IMR-90 (cell line): ENCODE data around the gene SARS1. TPM values are rescaled to one million over a fixed set of nuclear protein-coding genes. Genes with fewer than 3 reads are reported as not detected.

Source experiments
- ATAC-seq: fragments of 200-7000 bp; cut with Tn5 transposase; 2 replicates; pipeline ENCODE4 v1.9.1; 2020; ENCODE audit warnings: low read depth, mild to moderate bottlenecking, moderate library complexity
- BruUV-seq: library from RNA; stranded (reverse); fragments of 400-500 nt; replicated peaks from 2 replicates; lab custom pipeline; 2021; lab: Mats Ljungman, UMichigan
- CTCF ChIA-PET: fragments of 300-600 bp; formaldehyde crosslinking; extraction: SDS; loops from one replicate; lab custom pipeline; 2021; ENCODE audit warnings: antibody characterized with exemption; lab: Yijun Ruan, JAX
- POLR2A ChIA-PET: fragments of 300-600 bp; sonication (Branson Sonifier 250); formaldehyde crosslinking; loops from one replicate; lab custom pipeline; 2022; ENCODE audit warnings: antibody characterized with exemption; ENCODE audit not compliant: unreplicated experiment; lab: Charles Lee
- DNase-seq: peaks from one replicate; pipeline ENCODE4 v3.0.0; 2013
- H2AFZ ChIP-seq: replicated peaks from 2 replicates; pipeline ENCODE3; 2013; ENCODE audit warnings: low read length, mild to moderate bottlenecking; ENCODE audit not compliant: poor library complexity
- H2AK5ac ChIP-seq: 2 replicates; pipeline ENCODE4 v1.6.1; 2013; ENCODE audit warnings: low read depth, low read length, inconsistent platforms
- H2AK9ac ChIP-seq: replicated peaks from 2 replicates; pipeline ENCODE3; 2013; ENCODE audit warnings: mild to moderate bottlenecking, low read depth, low read length, moderate library complexity; ENCODE audit not compliant: poor library complexity
- H2BK120ac ChIP-seq: 2 replicates; pipeline ENCODE4 v1.6.1; 2013; ENCODE audit warnings: low read depth, low read length, inconsistent platforms
- H2BK15ac ChIP-seq: 3 replicates; pipeline ENCODE4 v1.6.1; 2013; ENCODE audit warnings: low read depth, low read length, inconsistent platforms
- H2BK20ac ChIP-seq: 2 replicates; pipeline ENCODE4 v1.6.1; 2013; ENCODE audit warnings: low read depth, mild to moderate bottlenecking, inconsistent platforms, low read length, moderate library complexity
- H2BK5ac ChIP-seq: 2 replicates; pipeline ENCODE4 v1.6.1; 2013; ENCODE audit warnings: mild to moderate bottlenecking, low read depth, low read length, inconsistent platforms; ENCODE audit not compliant: poor library complexity, severe bottlenecking
- H3K14ac ChIP-seq: replicated peaks from 2 replicates; pipeline ENCODE4 v1.6.1; 2013; ENCODE audit warnings: low read depth, low read length, inconsistent platforms
- H3K18ac ChIP-seq: 2 replicates; pipeline ENCODE4 v1.6.1; 2013; ENCODE audit warnings: low read depth, low read length, control low read depth
- H3K23ac ChIP-seq: 2 replicates; pipeline ENCODE4 v1.6.1; 2013; ENCODE audit warnings: low read depth, low read length, inconsistent platforms
- H3K27ac ChIP-seq: 2 replicates; pipeline ENCODE4 v1.5.1; 2013; ENCODE audit warnings: mild to moderate bottlenecking, control low read depth, low read length; ENCODE audit not compliant: insufficient read depth
- H3K27me3 ChIP-seq: 2 replicates; pipeline ENCODE4 v1.6.1; 2013; ENCODE audit warnings: low read length; ENCODE audit not compliant: control insufficient read depth, insufficient read depth
- H3K36me3 ChIP-seq: 2 replicates; pipeline ENCODE4 v1.6.1; 2013; ENCODE audit warnings: low read length, mixed read lengths; ENCODE audit not compliant: control insufficient read depth, insufficient read depth
- H3K4ac ChIP-seq: 2 replicates; pipeline ENCODE4 v1.6.1; 2013; ENCODE audit warnings: low read depth, low read length, inconsistent platforms
- H3K4me1 ChIP-seq: 2 replicates; pipeline ENCODE4 v1.6.1; 2013; ENCODE audit warnings: low read length, mixed read lengths; ENCODE audit not compliant: control insufficient read depth, insufficient read depth
- H3K4me2 ChIP-seq: 2 replicates; pipeline ENCODE4 v1.6.1; 2013; ENCODE audit warnings: low read depth, mild to moderate bottlenecking, control low read depth, low read length, moderate library complexity
- H3K4me3 ChIP-seq: 2 replicates; pipeline ENCODE4 v1.5.1; 2013; ENCODE audit warnings: low read depth, mild to moderate bottlenecking, control low read depth, low read length, moderate library complexity; ENCODE audit not compliant: insufficient read depth
- H3K56ac ChIP-seq: 2 replicates; pipeline ENCODE4 v1.6.1; 2013; ENCODE audit warnings: low read length, inconsistent platforms; ENCODE audit not compliant: insufficient read depth; ENCODE audit errors: extremely low read depth
- H3K79me1 ChIP-seq, 2 experiments: 2 replicates each; pipeline ENCODE4 v1.6.1; 2013; ENCODE audit warnings: low read length in 2 of 2, inconsistent platforms in 1 of 2, low read depth in 1 of 2
- H3K9ac ChIP-seq: 2 replicates; pipeline ENCODE4 v1.6.1; 2013; ENCODE audit warnings: low read depth, low read length, control low read depth
- H3K9me1 ChIP-seq: 2 replicates; pipeline ENCODE4 v1.6.1; 2013; ENCODE audit warnings: low read length, inconsistent platforms; ENCODE audit not compliant: insufficient read depth
- H3K9me3 ChIP-seq: 2 replicates; pipeline ENCODE4 v1.6.1; 2013; ENCODE audit warnings: low read length; ENCODE audit not compliant: control insufficient read depth, insufficient read depth
- H4K20me1 ChIP-seq: 2 replicates; pipeline ENCODE4 v1.6.1; 2013; ENCODE audit warnings: low read length, inconsistent platforms; ENCODE audit not compliant: insufficient read depth
- H4K5ac ChIP-seq: 2 replicates; pipeline ENCODE4 v1.6.1; 2013; ENCODE audit warnings: mild to moderate bottlenecking, low read depth, low read length, control low read depth
- H4K8ac ChIP-seq, 2 experiments: 2 replicates each; pipeline ENCODE4 v1.6.1; 2013; ENCODE audit warnings: low read depth in 2 of 2, low read length in 2 of 2, control low read depth in 1 of 2, inconsistent platforms in 1 of 2
- H4K91ac ChIP-seq: 2 replicates; pipeline ENCODE4 v1.6.1; 2013; ENCODE audit warnings: low read depth, low read length, inconsistent platforms; ENCODE audit not compliant: insufficient read depth
- BHLHE40 ChIP-seq: fragments of 150-350 bp; IDR thresholded peaks from 2 replicates; pipeline ENCODE4 v1.6.1; 2016; ENCODE audit warnings: mild to moderate bottlenecking, low read depth, low read length
- CEBPB ChIP-seq: IDR thresholded peaks from 2 replicates; pipeline ENCODE4 v1.6.1; 2012; ENCODE audit warnings: low read depth, low read length, improper control_type of control experiment
- CHD1 ChIP-seq: IDR thresholded peaks from 2 replicates; pipeline ENCODE4 v1.6.1; 2012; ENCODE audit warnings: low read depth, low read length, improper control_type of control experiment
- FOS ChIP-seq: fragments of 150-350 bp; IDR thresholded peaks from 2 replicates; pipeline ENCODE4 v1.6.1; 2016; ENCODE audit warnings: low read depth, low read length
- MAFK ChIP-seq: IDR thresholded peaks from 2 replicates; pipeline ENCODE4 v1.6.1; 2012; ENCODE audit warnings: low read depth, low read length, improper control_type of control experiment
- MAZ ChIP-seq: IDR thresholded peaks from 2 replicates; pipeline ENCODE4 v1.6.1; 2012; ENCODE audit warnings: low read depth, mild to moderate bottlenecking, low read length, improper control_type of control experiment, moderate library complexity, borderline replicate concordance
- MXI1 ChIP-seq: IDR thresholded peaks from 2 replicates; pipeline ENCODE4 v1.6.1; 2012; ENCODE audit warnings: low read depth, mild to moderate bottlenecking, low read length, moderate library complexity, borderline replicate concordance
- NFE2L2 ChIP-seq: fragments of 150-350 bp; IDR thresholded peaks from 2 replicates; pipeline ENCODE4 v1.6.1; 2016; ENCODE audit warnings: low read depth, mild to moderate bottlenecking, low read length
- POLR2A ChIP-seq: IDR thresholded peaks from 2 replicates; pipeline ENCODE4 v1.6.1; 2012; ENCODE audit warnings: mild to moderate bottlenecking, low read depth, low read length
- RAD21 ChIP-seq: IDR thresholded peaks from 2 replicates; pipeline ENCODE4 v1.6.1; 2012; ENCODE audit warnings: low read length, improper control_type of control experiment
- RCOR1 ChIP-seq: IDR thresholded peaks from 2 replicates; pipeline ENCODE4 v1.6.1; 2012; ENCODE audit warnings: mild to moderate bottlenecking, low read length, improper control_type of control experiment; ENCODE audit not compliant: insufficient replicate concordance
- RFX5 ChIP-seq: IDR thresholded peaks from 2 replicates; pipeline ENCODE4 v1.8.0; 2012; ENCODE audit warnings: low read depth, mild to moderate bottlenecking, low read length, moderate library complexity
- SMC3 ChIP-seq: fragments of 150-350 bp; IDR thresholded peaks from 2 replicates; pipeline ENCODE4 v1.6.1; 2016; ENCODE audit warnings: low read depth, mild to moderate bottlenecking, antibody characterized with exemption, low read length, moderate library complexity
- WGBS, 2 experiments: methylation state at CpG; one replicate each; pipeline versions ENCODE4 v1.1.5 to v1.1.7; 2013; ENCODE audit warnings: missing lambda C conversion rate in 2 of 2; ENCODE audit not compliant: insufficient read length in 1 of 2; ENCODE audit errors: extremely low coverage in 2 of 2; 5-methylcytosine and 5-hydroxymethylcytosine counted together
- dilution Hi-C: fragments of 300-500 bp; cut with HindIII; formaldehyde crosslinking; loops from one replicate; pipeline ENCODE4 v1.14.3; 2018; ENCODE audit warnings: low sequenced_read_pairs; ENCODE audit not compliant: unreplicated experiment
- in situ Hi-C: fragments of 300-500 bp; cut with MboI; formaldehyde crosslinking; loops from 3 replicates; pipeline ENCODE4 v1.14.3; 2019; ENCODE audit warnings: low sequenced_read_pairs, inconsistent platforms, mixed read lengths
- intact Hi-C: fragments of 100-400 bp; cut with micrococcal nuclease; formaldehyde crosslinking; loops from 2 replicates; pipeline ENCODE4 v1.10.0; 2022
- polyA plus RNA-seq, 3 experiments: library from polyadenylated mRNA; depleted of rRNA; stranded (reverse); fragments of >200 nt; gene quantifications; 2 replicates each; pipeline ENCODE4 v1.2.3, GENCODE V29; 2012; ENCODE audit warnings: low replicate concordance in 1 of 3
- total RNA-seq: library from RNA; depleted of rRNA; stranded (reverse); fragments of >200 nt; gene quantifications from 2 replicates; pipeline ENCODE4 v1.2.3, GENCODE V29; 2012
- TF ChIP-seq, protein P1 (sequence below): conservative IDR thresholded peaks from 2 replicates; pipeline ENCODE4 v1.5.1; 2012; ENCODE audit warnings: mild to moderate bottlenecking, low read depth, low read length, improper control_type of control experiment
- TF ChIP-seq, protein P2 (sequence below): fragments of 150-350 bp; IDR thresholded peaks from 2 replicates; pipeline ENCODE4 v1.6.1; 2017; ENCODE audit warnings: mild to moderate bottlenecking, antibody characterized with exemption, low read length, low read depth
- TF ChIP-seq, protein P3 (sequence below): fragments of 150-350 bp; IDR thresholded peaks from 2 replicates; pipeline ENCODE4 v1.6.1; 2016; ENCODE audit warnings: low read depth, mild to moderate bottlenecking, low read length, moderate library complexity, borderline replicate concordance

The SARS1 gene
- total and polyA plus RNA-seq, 2 of the 4 experiments (the other 2 are of a cell fraction) = 231 to 348 TPM

DNA sequence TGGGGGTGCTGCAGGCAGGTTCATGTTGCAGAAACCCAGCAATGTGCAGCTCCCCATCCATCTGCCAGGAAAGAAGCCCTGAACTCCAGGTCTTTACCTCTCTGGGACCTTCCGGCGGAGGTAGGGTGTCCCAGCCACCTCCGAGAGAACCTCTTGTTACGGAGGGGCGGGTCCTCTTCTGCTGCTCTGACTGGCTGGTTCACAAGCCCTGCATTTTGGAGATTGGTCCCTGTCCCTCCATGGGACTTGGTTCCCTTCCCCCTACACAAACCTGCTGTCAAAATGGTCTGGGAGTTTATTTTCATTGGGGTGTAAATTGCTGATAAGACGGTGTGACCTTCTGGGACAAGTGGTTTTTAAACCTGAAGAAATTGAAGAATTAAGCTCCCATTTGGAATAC is 27.6 kb downstream of the SARS1 start:
- H4K8ac ChIP-seq = no peak overlapping the region
- H3K9me3 ChIP-seq = no peaks in the 10 kb centered on the region
- no peak overlapping the region for H2BK120ac ChIP-seq
- H2AK9ac ChIP-seq = peak overlapping the region; percentile 15
- no peak overlapping the region for H3K4me3 ChIP-seq
- no peak overlapping the region for H3K27ac ChIP-seq
- no TSS peak for BruUV-seq
- no peak overlapping the region for H3K18ac ChIP-seq
- no peak overlapping the region for H3K14ac ChIP-seq
- dilution Hi-C loops = no loop called here
- H2AFZ ChIP-seq = no peak overlapping the region
- WGBS, 2 experiments = no CpG with 5 or more reads among the region's 6 CpGs
- H3K23ac ChIP-seq = no peak overlapping the region
- in situ Hi-C loops = no loop called here
- ATAC-seq = no peak
- H2BK5ac ChIP-seq = no peak overlapping the region
- no peak overlapping the region for H2BK15ac ChIP-seq
- H3K4me1 ChIP-seq = peaks cover 11% of the 10 kb centered on the region
- no peak overlapping the region for H3K4ac ChIP-seq
- H3K36me3 ChIP-seq = peaks cover 25% of the 10 kb centered on the region
- no peak overlapping the region for H3K9ac ChIP-seq
- CTCF ChIA-PET = no interaction called here
- TF ChIP-seq MAZ = no peak
- TF ChIP-seq NFE2L2 = no peak
- TF ChIP-seq CHD1 = no peak
- no peak for TF ChIP-seq RFX5
- TF ChIP-seq BHLHE40 = no peak
- TF ChIP-seq CEBPB = no peak
- TF ChIP-seq POLR2A = no peak
- TF ChIP-seq, protein P1, sequence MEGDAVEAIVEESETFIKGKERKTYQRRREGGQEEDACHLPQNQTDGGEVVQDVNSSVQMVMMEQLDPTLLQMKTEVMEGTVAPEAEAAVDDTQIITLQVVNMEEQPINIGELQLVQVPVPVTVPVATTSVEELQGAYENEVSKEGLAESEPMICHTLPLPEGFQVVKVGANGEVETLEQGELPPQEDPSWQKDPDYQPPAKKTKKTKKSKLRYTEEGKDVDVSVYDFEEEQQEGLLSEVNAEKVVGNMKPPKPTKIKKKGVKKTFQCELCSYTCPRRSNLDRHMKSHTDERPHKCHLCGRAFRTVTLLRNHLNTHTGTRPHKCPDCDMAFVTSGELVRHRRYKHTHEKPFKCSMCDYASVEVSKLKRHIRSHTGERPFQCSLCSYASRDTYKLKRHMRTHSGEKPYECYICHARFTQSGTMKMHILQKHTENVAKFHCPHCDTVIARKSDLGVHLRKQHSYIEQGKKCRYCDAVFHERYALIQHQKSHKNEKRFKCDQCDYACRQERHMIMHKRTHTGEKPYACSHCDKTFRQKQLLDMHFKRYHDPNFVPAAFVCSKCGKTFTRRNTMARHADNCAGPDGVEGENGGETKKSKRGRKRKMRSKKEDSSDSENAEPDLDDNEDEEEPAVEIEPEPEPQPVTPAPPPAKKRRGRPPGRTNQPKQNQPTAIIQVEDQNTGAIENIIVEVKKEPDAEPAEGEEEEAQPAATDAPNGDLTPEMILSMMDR = no peak
- no peak for TF ChIP-seq MXI1
- no peak for TF ChIP-seq FOS
- TF ChIP-seq, protein P2, sequence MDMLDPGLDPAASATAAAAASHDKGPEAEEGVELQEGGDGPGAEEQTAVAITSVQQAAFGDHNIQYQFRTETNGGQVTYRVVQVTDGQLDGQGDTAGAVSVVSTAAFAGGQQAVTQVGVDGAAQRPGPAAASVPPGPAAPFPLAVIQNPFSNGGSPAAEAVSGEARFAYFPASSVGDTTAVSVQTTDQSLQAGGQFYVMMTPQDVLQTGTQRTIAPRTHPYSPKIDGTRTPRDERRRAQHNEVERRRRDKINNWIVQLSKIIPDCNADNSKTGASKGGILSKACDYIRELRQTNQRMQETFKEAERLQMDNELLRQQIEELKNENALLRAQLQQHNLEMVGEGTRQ = no peak
- TF ChIP-seq MAFK = no peak
- no peak for TF ChIP-seq SMC3
- no peak for TF ChIP-seq RCOR1
- TF ChIP-seq, protein P3, sequence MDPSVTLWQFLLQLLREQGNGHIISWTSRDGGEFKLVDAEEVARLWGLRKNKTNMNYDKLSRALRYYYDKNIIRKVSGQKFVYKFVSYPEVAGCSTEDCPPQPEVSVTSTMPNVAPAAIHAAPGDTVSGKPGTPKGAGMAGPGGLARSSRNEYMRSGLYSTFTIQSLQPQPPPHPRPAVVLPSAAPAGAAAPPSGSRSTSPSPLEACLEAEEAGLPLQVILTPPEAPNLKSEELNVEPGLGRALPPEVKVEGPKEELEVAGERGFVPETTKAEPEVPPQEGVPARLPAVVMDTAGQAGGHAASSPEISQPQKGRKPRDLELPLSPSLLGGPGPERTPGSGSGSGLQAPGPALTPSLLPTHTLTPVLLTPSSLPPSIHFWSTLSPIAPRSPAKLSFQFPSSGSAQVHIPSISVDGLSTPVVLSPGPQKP = no peak
- no peak for TF ChIP-seq RAD21
- no peak overlapping the region for H3K4me2 ChIP-seq
- no peak overlapping the region for H2AK5ac ChIP-seq
- intact Hi-C loops = no loop called here
- H3K27me3 ChIP-seq = no peaks in the 10 kb centered on the region
- no peak overlapping the region for H4K91ac ChIP-seq
- peaks cover 22% of the 10 kb centered on the region for H4K20me1 ChIP-seq
- POLR2A ChIA-PET = no interaction called here
- H4K5ac ChIP-seq = no peak overlapping the region
- no peak for DNase-seq
- H3K9me1 ChIP-seq = peaks cover 14% of the 10 kb centered on the region
- H3K56ac ChIP-seq = no peak overlapping the region
- no peak overlapping the region for H2BK20ac ChIP-seq
- peaks cover 0 to 20% of the 10 kb centered on the region in 2 experiments; a peak in 2 of 4 replicates for H3K79me1 ChIP-seq
